Measurements from ENCODE around the gene CDH23.

CDH23 gene

GRCh38 chr10:71572962-71573361, 176.2 kb downstream of the CDH23 start:
- no peak for FAIRE-seq

GRCh38 chr10:71573562-71574518, 177.1 kb downstream of the CDH23 start:
- no peak for FAIRE-seq

- no peak for FAIRE-seq
Measured at GRCh38 chr10:71575451-71575850, 178.7 kb downstream of the CDH23 start.

- no peak for FAIRE-seq
Measured at GRCh38 chr10:71575934-71576801, 179.4 kb downstream of the CDH23 start.

- FAIRE-seq = no peak
Measured at GRCh38 chr10:71576842-71577241, 180.1 kb downstream of the CDH23 start.

GRCh38 chr10:71577345-71577744, 180.6 kb downstream of the CDH23 start:
- no peak for FAIRE-seq

GRCh38 chr10:71578069-71578468, 181.3 kb downstream of the CDH23 start:
- no peak for FAIRE-seq

- no peak for FAIRE-seq
Measured at GRCh38 chr10:71579668-71580067, 182.9 kb downstream of the CDH23 start.

GRCh38 chr10:71580415-71580814, 183.7 kb downstream of the CDH23 start:
- no peak for FAIRE-seq

- no peak for FAIRE-seq
Measured at GRCh38 chr10:71580926-71581325, 184.2 kb downstream of the CDH23 start.

GRCh38 chr10:71581376-71581775, 184.7 kb downstream of the CDH23 start:
- FAIRE-seq = no peak

GRCh38 chr10:71582019-71582418, 185.3 kb downstream of the CDH23 start:
- no peak for FAIRE-seq

- FAIRE-seq = no peak
Measured at GRCh38 chr10:71582506-71583475, 186.1 kb downstream of the CDH23 start.

- no peak for FAIRE-seq
Measured at GRCh38 chr10:71584461-71584860, 187.7 kb downstream of the CDH23 start.

GRCh38 chr10:71584902-71585563, 188.3 kb downstream of the CDH23 start:
- FAIRE-seq = no peak

- no peak for FAIRE-seq
Measured at GRCh38 chr10:71585564-71586290, 189.0 kb downstream of the CDH23 start.

- FAIRE-seq = no peak
Measured at GRCh38 chr10:71587941-71588573, 191.3 kb downstream of the CDH23 start.

- FAIRE-seq = no peak
Measured at GRCh38 chr10:71588685-71589084, 192.0 kb downstream of the CDH23 start.

- no peak for FAIRE-seq
Measured at GRCh38 chr10:71589617-71590551, 193.2 kb downstream of the CDH23 start.
